H9 (cell line): ENCODE results near the gene HHLA2. TPM values are rescaled to one million over a fixed set of nuclear protein-coding genes. Genes with fewer than 3 reads are reported as not detected.

Source experiments
- DNase-seq: peaks from one replicate; pipeline ENCODE4 v3.0.0-alpha.2; 2017
- H2AFZ ChIP-seq: one replicate; pipeline ENCODE4 v1.6.1; 2013; ENCODE audit warnings: mild to moderate bottlenecking, low read length, control low read depth, moderate library complexity
- H2AK5ac ChIP-seq: 2 replicates; pipeline ENCODE4 v1.6.1; 2013; ENCODE audit warnings: low read length, control low read depth, mixed read lengths; ENCODE audit not compliant: insufficient read length
- H2BK120ac ChIP-seq: one replicate; pipeline ENCODE4 v1.6.1; 2013; ENCODE audit warnings: low read depth, mild to moderate bottlenecking, low read length, control low read depth, inconsistent platforms; ENCODE audit not compliant: poor library complexity, severe bottlenecking
- H2BK12ac ChIP-seq: 2 replicates; pipeline ENCODE4 v1.6.1; 2013; ENCODE audit warnings: low read length, control low read depth, mixed read lengths, low read depth; ENCODE audit not compliant: insufficient read length
- H2BK15ac ChIP-seq: 2 replicates; pipeline ENCODE4 v1.6.1; 2013; ENCODE audit warnings: low read depth, low read length, control low read depth
- H2BK20ac ChIP-seq: one replicate; pipeline ENCODE4 v1.6.1; 2013; ENCODE audit warnings: low read depth, mild to moderate bottlenecking, low read length, control low read depth, inconsistent platforms; ENCODE audit not compliant: poor library complexity, severe bottlenecking
- H2BK5ac ChIP-seq: 2 replicates; pipeline ENCODE4 v1.6.1; 2013; ENCODE audit warnings: low read length, control low read depth, mixed read lengths; ENCODE audit not compliant: insufficient read length
- H3K14ac ChIP-seq: 2 replicates; pipeline ENCODE4 v1.6.1; 2013; ENCODE audit warnings: low read length, control low read depth; ENCODE audit not compliant: insufficient read depth
- H3K18ac ChIP-seq: 2 replicates; pipeline ENCODE4 v1.6.1; 2013; ENCODE audit warnings: low read depth, mild to moderate bottlenecking, mixed read lengths, low read length, control low read depth; ENCODE audit not compliant: insufficient read length
- H3K23ac ChIP-seq: 2 replicates; pipeline ENCODE4 v1.6.1; 2013; ENCODE audit warnings: low read length, control low read depth, mixed read lengths, low read depth; ENCODE audit not compliant: insufficient read length
- H3K23me2 ChIP-seq: 2 replicates; pipeline ENCODE4 v1.6.1; 2013; ENCODE audit warnings: low read depth, mild to moderate bottlenecking, mixed read lengths, low read length, control low read depth; ENCODE audit not compliant: insufficient read length, poor library complexity, severe bottlenecking
- H3K27ac ChIP-seq: 2 replicates; pipeline ENCODE4 v1.5.1; 2013; ENCODE audit warnings: low read length, control low read depth, mixed read lengths, low read depth; ENCODE audit not compliant: insufficient read length
- H3K27me3 ChIP-seq: 2 replicates; pipeline ENCODE4 v1.6.1; 2013; ENCODE audit warnings: low read length, control low read depth, inconsistent platforms; ENCODE audit not compliant: insufficient read depth
- H3K4ac ChIP-seq: 2 replicates; pipeline ENCODE4 v1.6.1; 2013; ENCODE audit warnings: low read depth, mild to moderate bottlenecking, control low read depth, inconsistent platforms, low read length, moderate library complexity
- H3K4me1 ChIP-seq: 2 replicates; pipeline ENCODE4 v1.6.1; 2013; ENCODE audit warnings: low read length, control low read depth, inconsistent platforms; ENCODE audit not compliant: insufficient read depth
- H3K4me2 ChIP-seq: 2 replicates; pipeline ENCODE4 v1.6.1; 2013; ENCODE audit warnings: low read length, control low read depth, mixed read lengths; ENCODE audit not compliant: insufficient read length, insufficient read depth
- H3K56ac ChIP-seq: 2 replicates; pipeline ENCODE4 v1.6.1; 2013; ENCODE audit warnings: low read depth, mild to moderate bottlenecking, mixed read lengths, low read length, control low read depth; ENCODE audit not compliant: insufficient read length
- H3K79me1 ChIP-seq: 2 replicates; pipeline ENCODE4 v1.6.1; 2013; ENCODE audit warnings: low read depth, mild to moderate bottlenecking, moderate library complexity, low read length, control low read depth, inconsistent platforms; ENCODE audit not compliant: insufficient read depth, poor library complexity, severe bottlenecking
- H3K79me2 ChIP-seq: 2 replicates; pipeline ENCODE4 v1.6.1; 2013; ENCODE audit warnings: low read length, control low read depth, inconsistent platforms; ENCODE audit not compliant: insufficient read depth
- H3K9ac ChIP-seq: 2 replicates; pipeline ENCODE4 v1.6.1; 2013; ENCODE audit warnings: low read length, control low read depth, mixed read lengths; ENCODE audit not compliant: insufficient read length; ENCODE audit errors: extremely low read depth
- H3K9me3 ChIP-seq: one replicate; pipeline ENCODE4 v1.6.1; 2013; ENCODE audit warnings: low read depth, low read length, inconsistent platforms; ENCODE audit not compliant: control insufficient read depth
- H3T11ph ChIP-seq: one replicate; pipeline ENCODE4 v1.6.1; 2013; ENCODE audit warnings: mild to moderate bottlenecking, low read length, control low read depth, inconsistent platforms
- H4K20me1 ChIP-seq: one replicate; pipeline ENCODE4 v1.6.1; 2013; ENCODE audit not compliant: control insufficient read depth, insufficient read length, insufficient read depth
- H4K5ac ChIP-seq: 2 replicates; pipeline ENCODE4 v1.6.1; 2013; ENCODE audit warnings: low read depth, mild to moderate bottlenecking, mixed read lengths, low read length, control low read depth; ENCODE audit not compliant: insufficient read length
- H4K8ac ChIP-seq: replicated peaks from 2 replicates; pipeline ENCODE4 v1.6.1; 2013; ENCODE audit warnings: low read length, control low read depth, mixed read lengths, low read depth; ENCODE audit not compliant: insufficient read length
- H4K91ac ChIP-seq: 2 replicates; pipeline ENCODE4 v1.6.1; 2013; ENCODE audit warnings: low read depth, mild to moderate bottlenecking, moderate library complexity, mixed read lengths, low read length, control low read depth; ENCODE audit not compliant: insufficient read length
- H3K27ac Mint-ChIP-seq, 3 experiments: 2 replicates in 2 of 3; 3 replicates in 1 of 3; pipeline ENCODE4 v1.8.0; 2020 to 2021; ENCODE audit warnings: mixed read lengths in 3 of 3, mild to moderate bottlenecking in 1 of 3, moderate library complexity in 1 of 3
- H3K27me3 Mint-ChIP-seq: 2 replicates; pipeline ENCODE4 v1.8.0; 2021; ENCODE audit warnings: low read depth, mild to moderate bottlenecking, moderate library complexity, mixed read lengths
- H3K36me3 Mint-ChIP-seq, 3 experiments: 2 replicates in 2 of 3; 3 replicates in 1 of 3; pipeline ENCODE4 v1.8.0; 2020 to 2021; ENCODE audit warnings: low read depth in 3 of 3, mixed read lengths in 3 of 3; ENCODE audit not compliant: insufficient read depth in 1 of 3
- H3K4me1 Mint-ChIP-seq, 2 experiments: 2 replicates each; pipeline ENCODE4 v1.8.0; 2020; ENCODE audit warnings: mixed read lengths in 2 of 2
- H3K4me3 Mint-ChIP-seq, 2 experiments: 2 replicates in 1 of 2; 3 replicates in 1 of 2; pipeline ENCODE4 v1.8.0; 2020 to 2021; ENCODE audit warnings: mild to moderate bottlenecking in 2 of 2, mixed read lengths in 2 of 2, moderate library complexity in 1 of 2
- H3K9me3 Mint-ChIP-seq, 2 experiments: 2 replicates in 1 of 2; 3 replicates in 1 of 2; pipeline ENCODE4 v1.8.0; 2020; ENCODE audit warnings: mild to moderate bottlenecking in 2 of 2, mixed read lengths in 2 of 2, moderate library complexity in 1 of 2
- CTCF ChIP-seq: fragments of 200-600 bp; sonication (generic); conservative IDR thresholded peaks from 3 replicates; pipeline ENCODE4 v1.8.0; 2021; ENCODE audit warnings: antibody characterized with exemption, mild to moderate bottlenecking
- WGBS: extraction: QIAGEN DNeasy Blood & Tissue Kit; methylation state at CpG from one replicate; pipeline ENCODE4 v1.1.7; 2013; ENCODE audit warnings: missing lambda C conversion rate, low lambda C conversion rate, mixed read lengths; ENCODE audit not compliant: insufficient read length; ENCODE audit errors: extremely low coverage; 5-methylcytosine and 5-hydroxymethylcytosine counted together
- total RNA-seq: library from RNA; stranded (reverse); gene quantifications from 2 replicates; pipeline ENCODE4 v1.2.1, GENCODE V29; 2021

Gene HHLA2
- total RNA-seq, 1 experiment from 2014 or later: not detected

GRCh38 chr3:108301695-108302404, 5.5 kb downstream of the HHLA2 start:
- no peak overlapping the region for H4K8ac ChIP-seq
- no peak overlapping the region for H3K14ac ChIP-seq
- DNase-seq: no peak
- no peak overlapping the region for H3K56ac ChIP-seq
- Mint-ChIP-seq H3K27me3 (no peaks in the 10 kb centered on the region), H3K4me3 (no peak overlapping the region), H3K27ac (peak overlapping the region in 2 of 3 experiments; percentile 6 to 26; a peak in 2 of 7 replicates), H3K36me3 (no peaks in the 10 kb centered on the region), H3K9me3 (no peaks in the 10 kb centered on the region), H3K4me1 (peaks cover 18 to 26% of the 10 kb centered on the region in 2 experiments)
- no peak overlapping the region for H3T11ph ChIP-seq
- no peak overlapping the region for H2BK12ac ChIP-seq
- H2BK120ac ChIP-seq: no peak overlapping the region
- H3K9ac ChIP-seq: no peak overlapping the region
- H3K79me1 ChIP-seq: no peaks in the 10 kb centered on the region
- H4K5ac ChIP-seq: no peak overlapping the region
- no peak for TF ChIP-seq CTCF
- no peak overlapping the region for H3K18ac ChIP-seq
- H2BK20ac ChIP-seq: no peak overlapping the region
- no peaks in the 10 kb centered on the region for H3K9me3 ChIP-seq
- WGBS: no CpG with 5 or more reads among the region's 5 CpGs
- H4K91ac ChIP-seq: no peak overlapping the region
- H3K23me2 ChIP-seq: no peaks in the 10 kb centered on the region
- no peaks in the 10 kb centered on the region for H3K27me3 ChIP-seq
- H3K4me2 ChIP-seq: no peak overlapping the region
- H2BK15ac ChIP-seq: no peak overlapping the region
- H3K4me1 ChIP-seq: no peaks in the 10 kb centered on the region
- no peak overlapping the region for H2BK5ac ChIP-seq
- no peak overlapping the region for H3K27ac ChIP-seq
- H2AK5ac ChIP-seq: no peak overlapping the region
- no peak overlapping the region for H3K4ac ChIP-seq
- no peak overlapping the region for H3K23ac ChIP-seq
- H4K20me1 ChIP-seq: no peaks in the 10 kb centered on the region
- no peaks in the 10 kb centered on the region for H3K79me2 ChIP-seq
- no peak overlapping the region for H2AFZ ChIP-seq
